ENCODE results near the gene MOB1A. TPM values are rescaled to one million over a fixed set of nuclear protein-coding genes. Genes with fewer than 3 reads are reported as not detected.

The MOB1A gene
- total and polyA plus RNA-seq, 2 of the 13 experiments (the other 11 are each of a cell fraction or from before 2014, with no cell fraction given) = 48.2 to 139 TPM

- TF ChIP-seq PATZ1 (CRISPR knock-in tag; IDR thresholded peaks at IDR 0.05) (no peak), GLI4 (CRISPR knock-in tag; IDR thresholded peaks at IDR 0.05; ENCODE audit: borderline replicate concordance) (peak; percentile 92; the same call in 1 of the 2 replicates), GATA4 (IDR thresholded peaks at IDR 0.05; ENCODE audit: borderline replicate concordance, low read depth) (peak; percentile 74), ZNF800 (CRISPR knock-in tag; IDR thresholded peaks at IDR 0.05) (0 out of 2 replicates have a peak, but pooled peaks have one; percentile 78), ZNF598 (CRISPR knock-in tag; IDR thresholded peaks at IDR 0.05; ENCODE audit: borderline replicate concordance) (peak; percentile 86; the same call in 1 of the 2 replicates), FOXA3 (CRISPR knock-in tag; IDR thresholded peaks at IDR 0.05) (peak; percentile 40; the same call in 1 of the 2 replicates), MTA1 (CRISPR knock-in tag; IDR thresholded peaks at IDR 0.05; ENCODE audit: borderline replicate concordance) (0 out of 2 replicates have a peak, but pooled peaks have one; percentile 24), ZNF24 (IDR thresholded peaks at IDR 0.05) (no peak), ZNF180 (CRISPR knock-in tag; IDR thresholded peaks at IDR 0.05; ENCODE audit: borderline replicate concordance, low read depth) (no peak), SIX4 (CRISPR knock-in tag; IDR thresholded peaks at IDR 0.05) (peak; percentile 67; the same call in 1 of the 2 replicates), KLF15 (CRISPR knock-in tag; IDR thresholded peaks at IDR 0.05; ENCODE audit: borderline replicate concordance) (peak; percentile 81), ZNF207 (IDR thresholded peaks at IDR 0.05; ENCODE audit: borderline replicate concordance) (no peak), ZNF790 (CRISPR knock-in tag; IDR thresholded peaks at IDR 0.05; ENCODE audit: borderline replicate concordance) (peak; percentile 64; the same call in 1 of the 2 replicates), ATF1 (CRISPR knock-in tag; IDR thresholded peaks at IDR 0.05) (no peak; the same call in 1 of the 2 replicates), BHLHE40 (IDR thresholded peaks at IDR 0.05; ENCODE audit: low read length) (no peak), KLF11 (CRISPR knock-in tag; IDR thresholded peaks at IDR 0.05) (peak; percentile 91), CEBPZ (IDR thresholded peaks at IDR 0.05; ENCODE audit: low read length) (no peak), SMARCE1 (IDR thresholded peaks at IDR 0.05; ENCODE audit: borderline replicate concordance) (no peak), ZEB1 (IDR thresholded peaks at IDR 0.05; ENCODE audit: insufficient replicate concordance, low read depth) (no peak), AHR (CRISPR knock-in tag; IDR thresholded peaks at IDR 0.05) (peak; percentile 93), ZNF451 (CRISPR knock-in tag; IDR thresholded peaks at IDR 0.05) (peak; percentile 19; the same call in 1 of the 2 replicates), ZNF781 (CRISPR knock-in tag; IDR thresholded peaks at IDR 0.05; ENCODE audit: borderline replicate concordance, not compliant biosample characterization) (peak; percentile 22), SRSF4 (IDR thresholded peaks at IDR 0.05; ENCODE audit: low read depth, low read length, poor library complexity, severe bottlenecking) (no peak)
These were observed 20.0 kb upstream of the MOB1A start, which contains the start of gene MTHFD2 (continued) for GRCh38 chr2:74198461-74199274.
